ENCODE data around the gene LHB.

LHB gene

DNA sequence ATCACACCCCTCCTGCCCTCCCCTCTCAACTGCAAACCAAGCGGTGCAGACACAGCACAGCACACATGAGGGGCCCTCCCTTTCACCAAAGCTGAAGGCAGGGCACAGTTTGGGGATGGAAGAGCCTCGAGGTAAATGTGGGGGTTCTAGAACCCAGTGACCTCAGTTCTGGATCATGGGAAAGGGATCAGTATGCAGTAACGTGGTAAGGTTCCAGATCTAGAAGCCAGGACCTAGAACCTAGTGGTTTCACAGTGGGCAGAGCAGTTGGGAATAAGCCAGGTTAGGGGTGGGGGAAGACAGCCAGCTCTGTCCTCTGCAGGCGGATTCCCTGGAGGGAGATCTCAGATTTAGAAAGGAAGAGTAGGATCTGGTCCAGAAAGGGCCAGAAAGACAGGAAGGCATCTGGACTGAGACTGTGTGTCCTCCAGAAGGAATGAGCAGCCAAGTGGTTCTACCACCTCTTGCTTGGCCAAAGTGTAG lies 48.7 kb downstream of the LHB start:
- no peak for DNase-seq (ENCODE audit: low spot score in 2 of 2)
- H3K4me1 Mint-ChIP-seq = peaks cover 34% of the 10 kb centered on the region
- no peak overlapping the region for H3K27ac Mint-ChIP-seq
- no peak overlapping the region for H3K4me3 Mint-ChIP-seq
- H3K27me3 Mint-ChIP-seq = no peaks in the 10 kb centered on the region
- H3K36me3 Mint-ChIP-seq = peaks cover 16% of the 10 kb centered on the region
- no peak for ATAC-seq (ENCODE audit: low read depth)
- H3K9me3 Mint-ChIP-seq = no peaks in the 10 kb centered on the region

DNA sequence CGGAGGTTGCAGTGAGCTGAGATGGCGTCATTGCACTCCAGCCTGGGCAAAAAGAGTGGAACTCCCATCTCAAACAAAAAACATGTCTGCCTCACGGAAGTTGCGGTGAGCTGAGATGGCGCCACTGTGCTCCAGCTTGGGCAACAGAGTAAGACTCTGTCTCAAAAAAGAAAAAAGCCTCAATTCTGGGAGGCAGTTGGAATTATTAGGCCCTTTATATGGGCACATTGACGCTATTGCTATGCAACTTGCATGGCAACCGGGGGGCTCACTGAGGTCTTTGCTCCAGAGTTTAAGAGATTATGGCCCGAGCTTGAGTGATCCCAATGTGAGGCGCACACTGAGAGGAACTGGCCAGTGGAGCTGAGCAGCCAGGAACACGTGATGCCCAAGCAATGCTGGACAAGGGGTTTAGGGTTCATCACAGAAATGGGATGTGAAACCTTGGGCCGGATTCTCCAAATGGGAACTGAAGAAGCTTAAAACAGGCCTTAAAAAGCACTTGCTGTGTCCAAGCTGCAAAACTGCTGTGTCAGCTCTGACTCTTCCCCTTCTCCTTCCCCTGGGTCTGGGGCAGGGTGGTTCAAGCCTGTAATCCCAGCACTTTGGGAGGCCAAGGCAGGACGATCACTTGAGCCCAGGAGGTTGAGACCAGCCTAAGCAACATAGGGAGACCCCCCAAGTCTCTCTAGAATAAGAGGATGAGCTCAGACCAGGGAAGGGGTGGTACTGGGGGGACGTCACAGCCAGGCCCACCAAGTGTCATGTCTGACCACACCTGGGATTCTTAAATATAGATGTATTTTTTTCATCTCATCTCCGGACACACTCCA lies 49.3 kb downstream of the LHB start:
- DNase-seq (ENCODE audit: low spot score in 2 of 2) (no peak), ATAC-seq (ENCODE audit: low read depth) (no peak)
- Mint-ChIP-seq H3K27me3 (no peaks in the 10 kb centered on the region), H3K36me3 (peaks cover 13% of the 10 kb centered on the region), H3K4me1 (peaks cover 40% of the 10 kb centered on the region), H3K4me3 (peak overlapping the region; percentile 11), H3K9me3 (no peaks in the 10 kb centered on the region), H3K27ac (no peak overlapping the region)

DNA sequence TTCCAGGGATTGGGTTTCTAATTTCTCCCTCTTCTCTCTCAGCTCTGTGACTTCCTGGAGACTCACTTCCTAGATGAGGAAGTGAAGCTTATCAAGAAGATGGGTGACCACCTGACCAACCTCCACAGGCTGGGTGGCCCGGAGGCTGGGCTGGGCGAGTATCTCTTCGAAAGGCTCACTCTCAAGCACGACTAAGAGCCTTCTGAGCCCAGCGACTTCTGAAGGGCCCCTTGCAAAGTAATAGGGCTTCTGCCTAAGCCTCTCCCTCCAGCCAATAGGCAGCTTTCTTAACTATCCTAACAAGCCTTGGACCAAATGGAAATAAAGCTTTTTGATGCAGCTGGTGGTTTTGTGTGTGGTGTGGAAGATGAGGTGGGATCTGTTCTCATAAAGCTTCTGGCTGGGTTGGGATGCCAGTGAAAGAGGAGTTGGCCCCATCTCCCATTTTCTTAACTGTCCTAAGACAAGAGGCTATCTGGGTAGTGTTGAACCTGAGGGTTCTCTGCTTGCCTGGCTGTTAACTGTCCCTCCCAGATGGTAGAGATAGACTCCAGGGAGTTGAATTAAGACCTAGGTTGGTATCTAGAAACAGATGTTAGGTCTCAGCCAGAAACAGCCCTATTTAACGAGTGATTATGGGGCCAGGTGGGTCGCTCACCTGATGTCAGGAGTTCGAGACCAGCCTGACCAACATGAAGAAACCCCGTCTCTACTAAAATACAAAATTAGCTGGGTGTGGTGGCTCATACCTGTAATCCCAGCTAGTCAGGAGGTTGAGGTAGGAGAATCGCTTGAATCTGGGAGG lies 50.1 kb downstream of the LHB start:
- ATAC-seq (ENCODE audit: low read depth) = no peak
- no peaks in the 10 kb centered on the region for H3K9me3 Mint-ChIP-seq
- H3K27ac Mint-ChIP-seq = peak overlapping the region; percentile 97
- peaks cover 13% of the 10 kb centered on the region for H3K36me3 Mint-ChIP-seq
- peaks cover 48% of the 10 kb centered on the region for H3K4me1 Mint-ChIP-seq
- DNase-seq (ENCODE audit: low spot score in 2 of 2) = no peak
- H3K4me3 Mint-ChIP-seq = peak overlapping the region; percentile 98
- no peaks in the 10 kb centered on the region for H3K27me3 Mint-ChIP-seq

Measured in memory B cell (primary cell).